Measurements from ENCODE around the gene NRROS.
"Not testable (repeated sequence)": the region's sequence is repeated elsewhere in the genome, so short reads cannot be mapped to it uniquely, and the experiment has no call there.

Gene NRROS

DNA sequence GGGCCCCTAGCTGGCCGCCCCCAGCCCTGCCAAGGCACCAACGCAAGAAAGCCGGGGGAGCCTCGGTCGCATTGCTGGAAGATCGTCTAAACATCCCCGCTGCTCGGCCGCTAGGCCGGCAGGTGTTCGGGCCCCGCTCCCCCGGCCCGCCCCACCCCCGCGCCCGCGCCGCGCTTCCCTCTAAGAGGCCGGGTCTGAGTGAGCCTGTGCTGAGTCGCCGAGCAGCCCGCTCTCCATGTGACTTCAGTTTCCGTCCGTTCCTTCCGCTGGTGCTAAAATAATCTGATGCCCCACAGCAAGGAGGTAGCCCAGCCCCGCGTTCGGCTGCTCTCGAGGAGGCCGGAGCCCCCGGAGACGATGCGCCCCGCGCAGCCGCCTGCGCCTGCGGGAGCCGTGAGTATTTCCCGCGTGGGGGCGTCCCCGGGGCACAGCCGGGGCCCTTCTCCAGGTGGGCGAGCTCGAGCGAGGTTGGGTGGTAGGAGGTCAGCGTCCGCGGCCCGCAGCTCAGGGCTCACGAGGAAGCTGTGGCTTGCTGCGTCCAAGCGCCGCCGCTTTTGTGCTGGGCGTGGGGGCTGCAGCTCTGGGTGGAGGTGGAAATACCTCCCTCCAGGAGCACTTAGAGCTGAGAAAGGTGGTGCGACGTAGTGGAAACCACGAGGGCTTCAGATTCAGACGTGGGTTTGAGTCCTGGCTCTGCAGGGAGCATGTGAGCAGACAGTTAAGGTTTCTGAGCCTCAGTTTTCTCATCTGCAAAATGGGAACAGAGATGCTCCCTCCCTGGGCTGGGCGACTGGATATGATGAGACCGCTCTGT, at the start of gene NRROS:
Gene NRROS, plus strand, starts transcription at position 212 of the 814 bp plus-strand sequence. CDS start 14,846 bp downstream, outside the sequence.
- DNase-seq = peak; percentile 71 to 77

DNA sequence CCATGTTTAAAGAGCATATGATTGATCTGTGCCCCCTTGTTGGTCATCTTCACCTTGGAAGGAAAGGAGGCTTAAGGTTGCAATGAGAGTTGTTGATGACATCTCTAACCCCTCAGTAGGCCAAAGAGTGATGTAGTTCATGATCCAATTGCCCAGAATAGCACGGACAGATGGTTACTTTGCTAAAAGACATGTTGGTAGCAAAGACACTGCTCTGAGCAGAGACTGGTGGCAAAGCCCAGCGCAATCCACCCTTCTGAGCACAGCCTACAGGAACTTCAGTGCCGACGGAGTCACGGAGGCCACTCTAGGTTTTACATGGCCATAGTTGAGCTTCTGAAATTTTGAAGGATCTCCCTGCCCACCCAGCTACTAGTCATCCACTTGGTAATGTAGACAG, 49.2 kb upstream of the NRROS start:
- DNase-seq = no peak

DNA sequence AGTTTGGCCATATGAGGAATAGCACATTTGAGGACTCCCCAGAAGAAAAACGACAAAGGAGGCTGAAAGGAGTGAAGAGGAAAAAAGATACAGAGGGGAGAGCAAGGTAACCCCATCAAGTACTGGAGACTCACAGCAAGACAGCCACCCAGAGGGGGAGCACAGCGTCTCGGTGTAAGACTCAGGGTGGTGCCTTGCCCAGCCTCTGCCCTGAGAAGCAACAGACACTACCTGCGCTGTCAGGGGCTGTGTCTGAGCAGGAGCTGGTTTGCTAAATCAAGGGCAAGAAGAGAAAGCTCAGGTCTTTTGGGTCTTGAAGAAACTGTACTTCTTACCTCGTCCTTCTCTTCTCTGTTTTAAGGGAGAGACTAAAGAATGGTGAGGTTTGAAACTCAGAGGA, 43.1 kb upstream of the NRROS start:
- DNase-seq = no peak

DNA sequence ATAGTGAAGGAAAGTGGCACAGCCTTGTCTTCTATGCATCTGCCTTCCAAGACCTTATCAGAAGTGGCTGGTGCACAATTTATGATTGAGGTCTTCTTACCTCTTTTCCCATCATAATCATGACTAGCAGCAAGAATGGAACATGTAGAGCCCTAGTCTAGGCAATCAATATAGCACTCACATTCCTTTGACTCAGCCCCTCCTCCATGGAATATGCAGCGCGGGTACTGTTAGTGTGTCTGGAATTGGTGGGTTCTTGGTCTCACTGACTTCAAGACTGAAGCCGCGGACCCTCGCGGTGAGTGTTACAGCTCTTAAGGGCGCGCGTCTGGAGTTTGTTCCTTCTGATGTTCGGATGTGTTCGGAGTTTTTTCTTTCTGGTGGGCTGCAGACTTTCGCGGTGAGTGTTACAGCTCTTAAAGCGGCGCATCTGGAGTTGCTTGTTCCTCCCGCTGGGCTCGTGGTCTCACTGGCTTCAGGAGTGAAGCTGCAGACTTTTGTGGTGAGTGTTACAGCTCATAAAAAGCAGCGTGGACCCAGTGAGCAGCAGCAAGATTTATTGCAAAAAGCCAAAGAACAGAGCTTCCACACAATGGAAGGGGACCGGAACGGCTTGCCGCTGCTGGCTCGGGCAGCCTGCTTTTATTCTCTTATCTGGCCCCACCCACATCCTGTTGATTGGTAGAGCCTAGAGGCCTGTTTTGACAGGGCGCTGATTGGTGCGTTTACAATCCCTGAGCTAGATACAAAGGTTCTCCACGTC, 41.3 kb upstream of the NRROS start:
- peak; percentile 62 to 63 for DNase-seq

DNA sequence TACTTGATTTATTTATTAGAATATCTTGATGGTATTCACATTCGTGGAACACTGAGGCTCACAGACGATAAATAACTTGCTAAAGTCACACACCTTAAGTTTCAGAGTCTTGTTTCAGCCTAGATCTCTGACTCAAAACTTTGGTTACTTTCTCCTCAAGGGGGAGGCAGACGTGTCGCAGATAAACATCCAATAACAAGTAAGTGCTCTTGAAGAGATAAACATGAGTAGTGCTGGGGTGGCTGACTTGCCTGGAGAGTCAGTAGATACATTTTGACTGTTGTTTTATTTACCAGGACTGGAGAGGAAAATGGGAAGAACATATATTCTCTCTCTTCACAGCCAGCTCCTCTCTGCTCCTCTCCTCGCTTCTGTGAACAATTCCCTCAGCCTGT, 39.8 kb upstream of the NRROS start:
- DNase-seq = no peak

DNA sequence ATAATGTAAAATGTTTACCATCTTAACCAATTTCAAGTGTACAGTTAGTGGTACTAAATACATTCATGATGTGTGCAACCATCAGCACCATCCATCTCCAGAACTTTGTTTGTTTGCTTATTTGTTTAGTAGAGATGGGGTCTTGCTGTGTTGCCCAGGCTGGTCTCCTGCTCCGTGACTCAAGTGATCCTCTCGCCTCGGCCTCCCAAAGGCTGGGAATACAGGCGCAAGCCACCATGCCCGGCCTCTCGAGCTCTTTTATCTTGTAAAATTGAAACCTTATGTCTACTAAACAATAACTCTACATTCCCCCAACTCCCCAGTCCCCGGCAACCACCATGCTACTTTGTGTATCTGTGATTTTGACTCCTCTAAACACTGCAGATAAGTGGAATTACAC, 39.1 kb upstream of the NRROS start:
- DNase-seq = no peak

DNA sequence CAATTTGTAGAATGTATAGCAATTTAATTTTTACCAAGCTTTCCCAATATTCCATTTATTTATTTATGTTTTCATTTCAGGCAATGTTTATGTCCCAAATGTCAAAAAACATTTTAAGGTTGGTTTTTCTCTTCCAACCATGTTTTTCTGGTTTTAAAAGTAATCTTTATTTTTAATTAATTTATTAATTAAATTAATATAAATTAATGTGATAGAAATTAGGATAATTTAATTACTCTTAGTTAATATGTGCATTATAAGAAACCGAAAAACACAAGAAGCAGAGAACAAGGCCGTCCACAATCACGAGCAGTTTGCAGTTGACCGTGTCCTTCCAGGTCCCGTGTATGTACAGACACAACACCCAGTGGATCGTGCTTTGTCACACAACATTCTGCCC, 36.8 kb upstream of the NRROS start:
- no peak for DNase-seq

DNA sequence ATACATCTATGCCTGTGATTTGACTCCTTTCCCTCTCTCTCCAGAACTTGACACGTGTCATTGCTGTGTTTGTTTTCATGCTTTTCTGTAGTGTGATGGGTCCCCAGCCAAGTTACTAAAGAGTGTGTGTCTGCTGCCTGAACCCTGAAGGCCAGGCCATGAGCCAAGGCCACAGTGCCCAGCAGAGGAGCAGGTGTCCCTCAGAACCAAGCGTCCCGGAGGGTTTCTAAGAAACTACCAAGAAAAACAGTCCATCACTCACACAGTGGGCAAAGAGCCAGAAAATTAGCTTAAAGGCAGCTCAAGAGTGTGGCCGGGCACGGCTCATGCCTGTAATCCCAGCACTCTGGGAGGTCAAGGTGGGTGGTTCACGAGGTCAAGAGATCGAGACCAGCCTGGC, 35.8 kb upstream of the NRROS start:
- no peak for DNase-seq

DNA sequence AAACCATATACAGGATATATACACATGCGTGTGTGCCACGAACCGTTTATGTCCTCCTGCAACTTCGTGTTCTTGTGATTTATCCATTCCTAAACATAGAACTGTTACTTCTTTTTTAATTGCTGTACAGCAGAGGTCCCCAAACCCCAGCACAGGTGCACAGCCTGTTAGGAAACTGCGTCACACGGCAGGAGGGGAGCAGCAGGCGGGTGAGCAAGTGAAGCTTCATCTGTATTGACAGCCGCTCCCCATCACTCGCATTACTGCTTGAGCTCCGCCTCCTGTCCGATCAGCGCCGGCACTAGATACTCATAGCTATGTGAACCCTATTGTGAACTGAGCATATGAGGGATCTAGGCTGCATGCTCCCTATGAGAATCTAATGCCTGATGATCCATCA, 34.9 kb upstream of the NRROS start:
- DNase-seq = peak; percentile 70 to 77

DNA sequence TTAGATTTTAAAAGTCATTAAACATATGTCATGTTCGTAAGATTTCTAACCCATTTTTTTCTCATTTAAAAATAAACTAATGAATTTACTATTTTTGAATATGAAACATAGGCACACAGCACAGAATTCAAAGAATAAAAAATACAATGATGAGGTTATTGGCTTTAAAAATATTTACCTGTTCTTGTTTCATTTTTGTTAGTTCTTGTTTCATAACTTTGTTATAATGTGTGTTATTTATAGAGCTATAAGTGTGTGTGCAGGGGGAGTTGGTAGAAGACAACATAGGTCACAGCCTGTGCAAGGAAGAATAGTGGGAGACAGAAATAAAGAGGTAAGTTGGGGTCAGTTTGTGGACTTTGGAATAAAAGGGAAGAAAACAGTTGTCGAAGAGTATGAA, 30.8 kb upstream of the NRROS start:
- no peak for DNase-seq

DNA sequence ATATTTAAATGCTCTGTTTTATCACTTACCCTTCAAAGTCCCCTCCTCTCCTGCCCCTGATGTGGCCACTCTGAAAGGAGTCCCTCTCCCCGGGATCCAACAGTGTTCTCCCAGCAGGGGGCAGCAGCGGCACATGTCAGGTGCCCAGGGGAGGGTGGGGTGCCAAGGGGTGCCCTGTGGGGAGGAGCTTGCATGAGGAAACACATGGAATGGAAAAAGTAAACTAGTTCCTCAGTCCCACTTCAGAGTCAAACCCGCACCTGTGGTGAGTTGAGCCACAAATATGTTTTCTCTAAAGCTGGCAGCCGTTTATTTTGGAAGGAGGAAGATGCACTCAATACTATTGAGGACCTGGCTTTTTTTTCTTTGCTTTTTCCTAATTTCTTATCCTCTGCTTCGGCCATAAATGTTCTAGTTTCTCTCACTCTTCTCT, 30.1 kb upstream of the NRROS start:
- DNase-seq = peak; percentile 92 to 93

DNA sequence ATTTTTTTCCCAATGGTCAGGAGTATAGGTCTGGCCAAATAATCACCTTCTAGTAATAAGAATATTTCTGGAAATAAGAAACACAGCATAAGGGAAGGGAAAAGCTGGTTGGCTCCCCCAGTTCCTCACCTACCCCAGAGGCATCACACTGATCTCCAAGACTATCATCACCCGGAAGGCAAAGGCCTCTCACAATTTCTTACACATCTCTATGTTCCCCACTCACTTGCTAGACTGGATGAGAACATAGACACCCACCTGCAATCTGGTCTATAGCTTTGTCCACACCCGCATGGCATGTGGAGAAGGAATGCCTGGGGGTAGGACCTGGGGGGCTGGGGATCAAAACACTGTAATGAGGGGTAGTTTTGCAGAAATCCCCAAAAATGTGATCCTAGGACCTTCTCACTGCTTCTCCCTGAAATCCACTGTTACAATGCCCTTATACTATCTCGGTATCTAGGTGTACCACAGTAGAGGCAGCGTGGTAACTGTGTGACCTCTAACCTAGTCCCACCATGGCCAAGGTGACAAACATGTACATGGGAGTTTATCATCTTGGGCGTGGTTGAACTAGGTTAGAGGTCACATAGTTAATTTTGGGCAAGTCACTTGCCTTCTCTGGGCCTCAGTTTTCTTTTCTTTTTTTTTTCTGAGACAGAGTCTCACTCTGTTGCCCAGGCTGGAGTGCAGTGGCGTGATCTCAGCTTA, 29.5 kb upstream of the NRROS start:
- no peak for DNase-seq

DNA sequence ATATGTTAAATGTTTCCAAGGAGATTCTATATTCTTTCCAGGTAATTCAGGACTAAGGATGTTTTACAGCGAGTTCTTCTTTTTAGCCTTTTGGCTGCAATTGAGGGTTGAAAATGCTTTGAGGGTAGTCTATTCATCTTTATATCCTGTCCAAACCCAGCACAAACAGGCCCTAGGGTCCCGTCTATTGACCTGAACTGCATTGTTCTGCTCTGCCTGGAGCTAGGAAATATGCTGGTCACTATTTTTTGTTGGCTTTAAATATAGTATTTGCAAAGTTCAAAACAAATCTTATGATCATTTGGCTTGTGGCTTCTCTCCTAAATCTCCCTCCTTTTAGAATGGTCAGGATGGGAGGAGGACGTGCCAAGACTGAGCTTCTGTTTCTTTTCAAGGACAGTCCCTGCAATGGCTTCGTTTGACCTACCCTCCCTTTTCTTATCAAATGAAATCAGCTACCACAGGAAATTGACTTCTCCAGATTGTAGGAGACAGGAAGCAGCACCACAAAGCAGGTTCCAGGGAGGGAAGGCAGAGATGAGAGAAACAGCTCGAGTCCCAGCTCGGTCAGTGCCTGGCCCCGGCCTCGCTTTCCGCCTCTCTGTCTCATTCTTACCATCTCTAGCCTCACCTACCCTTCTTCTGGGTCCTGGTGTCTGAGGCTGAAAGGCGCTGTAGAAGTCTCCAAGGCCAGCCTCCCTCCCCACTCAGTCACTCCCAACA, 27.6 kb upstream of the NRROS start:
- no peak for DNase-seq

DNA sequence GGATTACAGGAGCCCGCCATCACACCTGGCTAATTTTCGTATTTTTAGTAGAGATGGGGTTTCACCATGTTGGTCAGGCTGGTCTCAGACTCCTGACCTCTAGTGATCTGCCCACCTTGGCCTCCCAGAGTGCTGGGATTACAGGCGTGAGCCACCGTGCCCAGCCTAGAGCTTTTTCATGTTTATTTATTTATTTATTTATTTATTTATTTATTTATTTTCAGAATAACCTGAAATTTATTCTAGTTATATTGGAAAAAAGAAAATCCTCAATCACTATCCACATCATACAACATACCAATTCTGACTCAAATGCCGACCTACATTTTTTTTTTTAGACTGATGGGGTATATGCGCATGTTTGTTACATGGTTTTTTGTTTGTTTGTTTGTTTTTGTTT, 24.3 kb upstream of the NRROS start:
- not testable (repeated sequence) for DNase-seq

DNA sequence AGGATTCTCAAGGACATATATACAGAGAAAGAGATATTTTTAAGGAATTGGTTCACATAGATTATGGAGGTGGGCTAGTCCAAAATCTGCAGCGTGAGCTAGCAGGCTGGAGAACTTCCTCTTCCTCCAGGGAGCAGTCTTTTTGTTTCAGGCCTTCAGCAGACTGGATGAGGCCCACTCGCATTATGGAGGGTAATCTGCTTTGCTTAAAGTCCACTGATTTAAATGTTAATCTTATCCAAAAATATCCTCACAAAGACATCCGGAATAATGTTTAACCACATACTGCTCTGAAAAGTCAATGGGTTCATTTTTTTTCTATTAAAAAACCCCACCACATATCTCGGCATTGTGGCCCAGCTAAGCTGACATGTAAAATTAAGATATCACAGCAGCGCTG, 22.2 kb upstream of the NRROS start:
- DNase-seq = no peak

DNA sequence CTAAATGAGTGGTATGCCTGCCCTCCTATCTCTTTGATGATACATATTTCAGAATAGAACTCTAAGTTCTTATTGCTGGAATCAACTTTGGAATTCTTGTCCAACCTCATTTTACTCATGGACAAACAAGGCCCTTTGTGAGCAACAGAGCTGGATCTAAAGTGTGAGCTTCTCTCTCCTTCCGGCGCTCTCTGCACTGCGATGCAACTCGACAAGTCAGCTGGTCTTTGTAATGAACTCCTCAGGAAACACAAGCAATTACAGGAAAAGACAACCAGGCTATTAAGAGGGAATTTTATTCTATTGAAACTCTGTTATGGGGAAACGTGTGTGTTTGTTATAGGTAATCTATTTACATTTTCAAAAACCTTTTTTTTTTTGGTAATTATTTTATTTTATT, 20.3 kb upstream of the NRROS start:
- peak in 1 of 2 donors; percentile 20 for DNase-seq

DNA sequence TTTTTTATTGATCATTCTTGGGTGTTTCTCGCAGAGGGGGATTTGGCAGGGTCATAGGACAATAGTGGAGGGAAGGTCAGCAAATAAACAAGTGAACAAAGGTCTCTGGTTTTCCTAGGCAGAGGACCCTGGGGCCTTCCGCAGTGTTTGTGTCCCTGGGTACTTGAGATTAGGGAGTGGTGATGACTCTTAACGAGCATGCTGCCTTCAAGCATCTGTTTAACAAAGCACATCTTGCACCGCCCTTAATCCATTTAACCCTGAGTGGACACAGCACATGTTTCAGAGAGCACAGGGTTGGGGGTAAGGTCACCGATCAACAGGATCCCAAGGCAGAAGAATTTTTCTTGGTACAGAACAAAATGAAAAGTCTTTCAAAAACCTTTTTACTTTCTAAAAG, 19.9 kb upstream of the NRROS start:
- not testable (repeated sequence) for DNase-seq

DNA sequence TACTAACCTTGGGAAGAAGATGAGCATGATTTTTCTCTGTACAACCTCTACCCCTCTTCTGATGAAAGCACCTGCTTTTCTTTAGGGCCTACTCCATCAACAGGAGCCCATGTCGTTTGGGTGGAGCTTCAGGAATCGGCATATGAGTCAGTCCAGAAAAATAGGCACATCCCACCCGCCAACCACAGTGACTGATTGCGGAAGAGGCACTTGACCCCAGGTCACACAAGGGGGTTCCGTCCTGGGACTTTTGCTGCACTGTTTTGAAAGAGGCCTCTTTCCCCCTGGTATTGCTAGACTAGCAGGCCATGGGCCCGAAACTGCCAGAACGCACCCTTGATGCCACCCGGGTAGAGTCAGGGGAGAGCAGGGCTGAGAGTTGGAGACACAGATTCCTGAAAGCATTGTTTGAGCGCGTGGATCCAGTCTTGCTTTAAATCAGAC, 19.3 kb upstream of the NRROS start:
- peak in 1 of 2 donors; percentile 68 for DNase-seq

DNA sequence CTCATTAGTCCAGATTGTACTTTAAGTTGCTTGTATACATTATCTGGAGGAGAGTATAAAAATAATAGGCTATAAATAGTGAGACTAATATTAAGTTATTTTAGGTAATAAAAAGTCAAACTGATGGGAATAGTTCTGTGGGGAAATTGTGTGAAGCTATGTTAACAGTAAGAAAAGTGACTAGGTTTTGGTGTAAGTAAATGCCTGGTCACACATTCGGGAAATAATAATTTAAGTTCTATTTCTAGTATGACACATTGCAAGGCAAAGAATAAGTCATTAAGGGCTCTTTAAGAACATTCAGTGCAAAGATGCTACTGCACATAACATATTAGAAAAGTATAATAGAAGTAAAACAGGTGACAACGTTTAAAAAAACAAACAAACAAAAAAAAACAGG, 18.8 kb upstream of the NRROS start:
- DNase-seq = no peak

DNA sequence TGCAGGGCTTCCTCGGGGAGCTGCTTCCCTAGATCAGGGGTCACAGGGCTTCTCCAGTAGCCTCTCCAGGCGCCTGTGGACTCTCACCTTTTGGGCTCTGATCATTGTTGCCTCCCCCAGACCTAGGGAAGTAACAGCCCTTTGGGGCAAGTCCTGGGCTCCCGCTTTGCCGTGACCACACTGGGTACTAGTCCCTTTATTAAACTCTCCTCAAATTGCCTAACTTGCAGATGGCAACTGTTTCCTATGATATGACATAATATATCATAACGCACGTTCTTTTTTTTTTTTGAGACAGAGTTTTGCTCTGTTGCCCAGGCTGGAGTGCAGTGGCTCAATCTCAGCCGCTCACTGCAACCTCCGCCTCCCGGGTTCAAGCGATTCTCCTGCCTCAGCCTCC, 17.9 kb upstream of the NRROS start:
- no peak for DNase-seq

DNA sequence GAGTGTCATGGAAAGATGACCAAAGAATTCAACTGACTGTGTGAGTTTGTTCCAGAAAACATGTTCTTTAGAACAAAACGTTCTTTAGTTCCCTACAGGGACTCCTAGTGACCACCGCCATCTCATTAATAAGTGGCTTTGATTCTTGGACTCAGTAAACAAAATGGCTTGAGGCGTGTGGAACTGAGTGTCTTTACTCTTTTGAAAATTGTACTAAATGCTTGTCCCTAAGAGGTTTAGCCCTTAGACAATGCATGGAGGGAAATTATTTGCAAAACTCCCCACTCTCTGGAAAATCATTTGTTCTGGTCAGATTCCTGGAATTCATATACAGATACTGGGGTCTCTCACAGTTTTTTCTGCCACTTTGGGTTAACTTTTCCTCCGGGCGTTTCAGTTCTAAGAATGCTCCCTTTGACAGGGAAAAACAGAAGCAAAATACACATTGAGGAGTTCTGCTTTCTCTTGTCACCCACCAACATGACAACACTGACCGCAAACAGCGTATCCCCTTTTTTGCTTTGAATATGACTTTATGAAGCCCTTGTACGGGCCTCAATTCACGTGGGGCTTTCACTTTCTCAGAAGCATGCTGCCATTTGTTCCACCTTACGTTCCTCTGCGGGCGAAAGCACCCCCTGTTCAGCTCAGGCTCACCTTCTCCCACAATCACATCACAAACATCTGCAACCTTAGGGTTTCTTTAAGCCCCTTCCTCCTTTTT, 15.3 kb upstream of the NRROS start:
- peak; percentile 44 to 64 for DNase-seq

DNA sequence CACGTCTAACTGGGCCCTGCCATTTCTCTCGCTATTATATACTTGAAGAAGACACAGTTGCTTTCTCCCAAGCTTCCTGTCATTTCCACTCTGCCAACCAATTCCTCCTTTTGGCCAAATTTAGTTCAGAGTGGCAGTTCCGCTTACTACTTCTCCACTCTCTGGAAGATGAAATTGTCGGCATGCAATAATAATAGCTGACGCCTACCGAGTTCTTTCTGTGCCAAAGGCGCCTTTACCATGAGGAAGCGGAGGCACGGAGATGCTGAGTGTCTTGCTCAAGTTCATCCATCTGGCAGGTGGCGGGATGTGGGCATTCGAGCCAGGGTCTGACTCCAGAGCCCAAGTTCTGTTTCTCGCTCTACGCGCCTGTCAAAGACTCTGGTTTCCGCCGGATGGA, 14.6 kb upstream of the NRROS start:
- DNase-seq = peak in 1 of 2 donors; percentile 46

Measured in CD4-positive, alpha-beta T cell treated with Interferon alpha-2 for 1 hour (primary cell).